Breast epithelium (tissue), 3 donors: ENCODE data around the gene AGAP1.

Source experiments
- POLR2A ChIP-seq: fragments of 450-650 bp; IDR thresholded peaks from one replicate; pipeline ENCODE4 v1.6.1; 2016; ENCODE audit warnings: antibody characterized with exemption, mild to moderate bottlenecking, moderate library complexity
- POLR2AphosphoS5 ChIP-seq, 3 donors: sonication (generic); formaldehyde crosslinking; IDR thresholded peaks; one replicate each; pipeline ENCODE4 v1.6.1; 2017; ENCODE audit warnings: antibody characterized with exemption in 3 of 3
- TF ChIP-seq, protein P1 (sequence below), 3 donors: fragments of 450-650 bp; IDR thresholded peaks; one replicate each; pipeline ENCODE4 v1.5.1; 2016 to 2017; ENCODE audit warnings: antibody characterized with exemption in 3 of 3, mild to moderate bottlenecking in 3 of 3, moderate library complexity in 3 of 3

DNA sequence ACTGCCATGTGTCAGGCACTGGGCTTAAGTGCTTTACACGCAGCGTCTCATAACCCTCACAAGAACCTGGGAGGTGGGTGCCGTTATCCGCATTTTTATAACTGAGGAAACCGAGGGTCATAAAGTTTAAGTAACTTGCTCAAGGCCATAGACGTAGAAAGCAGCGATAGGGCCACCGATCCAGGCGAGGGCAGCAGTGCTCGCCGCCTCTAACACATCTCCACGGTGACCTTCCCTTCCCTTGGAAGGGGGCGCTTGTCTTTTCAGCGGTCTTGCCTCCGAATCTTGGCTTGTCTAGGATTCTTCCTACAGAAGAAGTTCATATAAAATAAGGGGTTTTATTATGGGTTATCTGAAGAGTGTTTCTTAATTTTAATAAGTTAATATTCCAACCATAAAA is 487.8 kb downstream of the AGAP1 start:
- TF ChIP-seq, protein P1, sequence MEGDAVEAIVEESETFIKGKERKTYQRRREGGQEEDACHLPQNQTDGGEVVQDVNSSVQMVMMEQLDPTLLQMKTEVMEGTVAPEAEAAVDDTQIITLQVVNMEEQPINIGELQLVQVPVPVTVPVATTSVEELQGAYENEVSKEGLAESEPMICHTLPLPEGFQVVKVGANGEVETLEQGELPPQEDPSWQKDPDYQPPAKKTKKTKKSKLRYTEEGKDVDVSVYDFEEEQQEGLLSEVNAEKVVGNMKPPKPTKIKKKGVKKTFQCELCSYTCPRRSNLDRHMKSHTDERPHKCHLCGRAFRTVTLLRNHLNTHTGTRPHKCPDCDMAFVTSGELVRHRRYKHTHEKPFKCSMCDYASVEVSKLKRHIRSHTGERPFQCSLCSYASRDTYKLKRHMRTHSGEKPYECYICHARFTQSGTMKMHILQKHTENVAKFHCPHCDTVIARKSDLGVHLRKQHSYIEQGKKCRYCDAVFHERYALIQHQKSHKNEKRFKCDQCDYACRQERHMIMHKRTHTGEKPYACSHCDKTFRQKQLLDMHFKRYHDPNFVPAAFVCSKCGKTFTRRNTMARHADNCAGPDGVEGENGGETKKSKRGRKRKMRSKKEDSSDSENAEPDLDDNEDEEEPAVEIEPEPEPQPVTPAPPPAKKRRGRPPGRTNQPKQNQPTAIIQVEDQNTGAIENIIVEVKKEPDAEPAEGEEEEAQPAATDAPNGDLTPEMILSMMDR (IDR thresholded peaks at IDR 0.05) = no peak
- TF ChIP-seq POLR2A = no peak
- TF ChIP-seq POLR2AphosphoS5 (IDR thresholded peaks at IDR 0.05) = no peak
